ENCODE data around the gene RPS19. TPM values are rescaled to one million over a fixed set of nuclear protein-coding genes. Genes with fewer than 3 reads are reported as not detected.

The RPS19 gene
- total RNA-seq (1,000 to 10,000 TPM; 1,062 to 1,150 TPM), polyA plus RNA-seq (1,000 to 10,000 TPM; 2,268 to 2,335 TPM)
- long read RNA-seq, donor 1, transcript RPS19-206 (6 exons, 2,359 nt), result major isoform, 397 of 445 reads
- long read RNA-seq, donor 1, partial matches to known transcripts, result 37 of 445 reads
- long read RNA-seq, donor 1, other reads (novel, unspliced or antisense), result 11 of 445 reads
- long read RNA-seq, donor 2, transcript RPS19-206 (6 exons, 2,359 nt), result major isoform, 289 of 295 reads
- long read RNA-seq, donor 2, partial matches to known transcripts, result 4 of 295 reads
- long read RNA-seq, donor 2, other reads (novel, unspliced or antisense), result 2 of 295 reads

GRCh38 chr19:41859618-41860418 is at the start of gene RPS19:
Gene RPS19 (plus strand): TSS chr19:41860255. CDS start chr19:41860775, 520 bp downstream.
- Histone ChIP-seq H3K4me3 (ENCODE audit: low read length in 2 of 2) (peak within 1 kb of the TSS; percentile 62 to 75), H3K4me1 (ENCODE audit: control insufficient read depth in 1 of 2, insufficient read depth in 2 of 2, low read length in 2 of 2) (peaks cover 0 to 6% of the 10 kb centered on the region in 2 donors), H3K9me3 (ENCODE audit: control insufficient read depth, low read length) (no peaks in the 10 kb centered on the region), H3K27ac (ENCODE audit: low read depth in 1 of 2, low read length in 2 of 2) (peak within 1 kb of the TSS in 1 of 2 donors; percentile 79), H3K27me3 (ENCODE audit: control insufficient read depth in 1 of 2, insufficient read depth in 2 of 2, low read length in 1 of 2) (no peaks in the 10 kb centered on the region), H3K36me3 (ENCODE audit: control insufficient read depth in 1 of 2, insufficient read depth in 2 of 2, low read length in 1 of 2) (peaks cover 0 to 8% of the 10 kb centered on the region in 2 donors)
- WGBS, 2 donors, result 0% methylated on average over 54 to 76 of the region's 76 CpGs
- peak; percentile 99 for ATAC-seq (ENCODE audit: low FRiP score)
- peak; percentile 98 to 100 for DNase-seq
- intact Hi-C loops (cut with DNase I), result loop anchor here (1.0 to 2.0 kb wide), 3 partner anchors 22 to 99 kb away; partner anchors contain the start of gene RABAC1 (in 1 of the 2)

- WGBS, 2 donors, result 57 to 58% methylated on average over 4 of the region's 4 CpGs
These were observed 49.8 kb upstream of the RPS19 start for GRCh38 chr19:41810301-41810700.

GRCh38 chr19:41811036-41811435 is 49.0 kb upstream of the RPS19 start:
- Histone ChIP-seq H3K4me3 (ENCODE audit: low read length in 2 of 2) (no peak overlapping the region), H3K36me3 (ENCODE audit: control insufficient read depth in 1 of 2, insufficient read depth in 2 of 2, low read length in 1 of 2) (no peaks in the 10 kb centered on the region), H3K27ac (ENCODE audit: low read depth in 1 of 2, low read length in 2 of 2) (no peak overlapping the region), H3K4me1 (ENCODE audit: control insufficient read depth in 1 of 2, insufficient read depth in 2 of 2, low read length in 2 of 2) (no peaks in the 10 kb centered on the region), H3K27me3 (ENCODE audit: control insufficient read depth in 1 of 2, insufficient read depth in 2 of 2, low read length in 1 of 2) (no peaks in the 10 kb centered on the region), H3K9me3 (ENCODE audit: control insufficient read depth, low read length) (no peaks in the 10 kb centered on the region)
- WGBS, 2 donors, result 56 to 66% methylated on average over 3 of the region's 3 CpGs
- ATAC-seq (ENCODE audit: low FRiP score) (peak; percentile 51), DNase-seq (peak; percentile 58 to 66)
- intact Hi-C loops (cut with DNase I), result no loop called here

More at GRCh38 chr19:41810301-41810700, 49.8 kb upstream of the RPS19 start:
- Histone ChIP-seq H3K4me3 (ENCODE audit: low read length in 2 of 2) (no peak overlapping the region), H3K36me3 (ENCODE audit: control insufficient read depth in 1 of 2, insufficient read depth in 2 of 2, low read length in 1 of 2) (no peaks in the 10 kb centered on the region), H3K4me1 (ENCODE audit: control insufficient read depth in 1 of 2, insufficient read depth in 2 of 2, low read length in 2 of 2) (no peaks in the 10 kb centered on the region), H3K27me3 (ENCODE audit: control insufficient read depth in 1 of 2, insufficient read depth in 2 of 2, low read length in 1 of 2) (no peaks in the 10 kb centered on the region), H3K27ac (ENCODE audit: low read depth in 1 of 2, low read length in 2 of 2) (no peak overlapping the region), H3K9me3 (ENCODE audit: control insufficient read depth, low read length) (no peaks in the 10 kb centered on the region)
- DNase-seq (peak in 1 of 2 donors; percentile 51), ATAC-seq (ENCODE audit: low FRiP score) (no peak)
- intact Hi-C loops (cut with DNase I), result no loop called here

- peak in 1 of 2 donors; percentile 51 for DNase-seq
- no peaks in the 10 kb centered on the region for H3K27me3 ChIP-seq (ENCODE audit: control insufficient read depth in 1 of 2, insufficient read depth in 2 of 2, low read length in 1 of 2)
- WGBS, 2 donors, result 65% methylated on average over 3 of the region's 3 CpGs
- no peak for ATAC-seq (ENCODE audit: low FRiP score)
- no peak overlapping the region for H3K4me3 ChIP-seq (ENCODE audit: low read length in 2 of 2)
- H3K4me1 ChIP-seq (ENCODE audit: control insufficient read depth in 1 of 2, insufficient read depth in 2 of 2, low read length in 2 of 2), result no peaks in the 10 kb centered on the region
- H3K36me3 ChIP-seq (ENCODE audit: control insufficient read depth in 1 of 2, insufficient read depth in 2 of 2, low read length in 1 of 2), result no peaks in the 10 kb centered on the region
- intact Hi-C loops (cut with DNase I), result no loop called here
- no peaks in the 10 kb centered on the region for H3K9me3 ChIP-seq (ENCODE audit: control insufficient read depth, low read length)
- H3K27ac ChIP-seq (ENCODE audit: low read depth in 1 of 2, low read length in 2 of 2), result no peak overlapping the region
These were observed 48.1 kb upstream of the RPS19 start for GRCh38 chr19:41811981-41812380.

- Histone ChIP-seq H3K27me3 (ENCODE audit: control insufficient read depth in 1 of 2, insufficient read depth in 2 of 2, low read length in 1 of 2) (no peaks in the 10 kb centered on the region), H3K27ac (ENCODE audit: low read depth in 1 of 2, low read length in 2 of 2) (no peak overlapping the region), H3K4me1 (ENCODE audit: control insufficient read depth in 1 of 2, insufficient read depth in 2 of 2, low read length in 2 of 2) (no peaks in the 10 kb centered on the region), H3K9me3 (ENCODE audit: control insufficient read depth, low read length) (no peaks in the 10 kb centered on the region), H3K36me3 (ENCODE audit: control insufficient read depth in 1 of 2, insufficient read depth in 2 of 2, low read length in 1 of 2) (no peaks in the 10 kb centered on the region), H3K4me3 (ENCODE audit: low read length in 2 of 2) (no peak overlapping the region)
- intact Hi-C loops (cut with DNase I), result no loop called here
- peak in 1 of 2 donors; percentile 40 for DNase-seq
- 49 to 56% methylated on average over 4 of the region's 4 CpGs for WGBS, 2 donors
- no peak for ATAC-seq (ENCODE audit: low FRiP score)
These were observed 46.1 kb upstream of the RPS19 start for GRCh38 chr19:41813911-41814310.

GRCh38 chr19:41815301-41815700 is 44.8 kb upstream of the RPS19 start:
- WGBS, 2 donors, result 61 to 79% methylated on average over 4 of the region's 4 CpGs
- no peaks in the 10 kb centered on the region for H3K4me1 ChIP-seq (ENCODE audit: control insufficient read depth in 1 of 2, insufficient read depth in 2 of 2, low read length in 2 of 2)
- H3K27ac ChIP-seq (ENCODE audit: low read depth in 1 of 2, low read length in 2 of 2), result no peak overlapping the region
- no peaks in the 10 kb centered on the region for H3K27me3 ChIP-seq (ENCODE audit: control insufficient read depth in 1 of 2, insufficient read depth in 2 of 2, low read length in 1 of 2)
- H3K9me3 ChIP-seq (ENCODE audit: control insufficient read depth, low read length), result no peaks in the 10 kb centered on the region
- intact Hi-C loops (cut with DNase I), result no loop called here
- H3K36me3 ChIP-seq (ENCODE audit: control insufficient read depth in 1 of 2, insufficient read depth in 2 of 2, low read length in 1 of 2), result no peaks in the 10 kb centered on the region
- no peak overlapping the region for H3K4me3 ChIP-seq (ENCODE audit: low read length in 2 of 2)
- no peak for ATAC-seq (ENCODE audit: low FRiP score)
- peak in 1 of 2 donors; percentile 9 for DNase-seq

- H3K4me1 ChIP-seq (ENCODE audit: control insufficient read depth in 1 of 2, insufficient read depth in 2 of 2, low read length in 2 of 2), result no peaks in the 10 kb centered on the region
- H3K36me3 ChIP-seq (ENCODE audit: control insufficient read depth in 1 of 2, insufficient read depth in 2 of 2, low read length in 1 of 2), result no peaks in the 10 kb centered on the region
- intact Hi-C loops (cut with DNase I), result no loop called here
- DNase-seq, result no peak
- H3K9me3 ChIP-seq (ENCODE audit: control insufficient read depth, low read length), result no peaks in the 10 kb centered on the region
- no peak for ATAC-seq (ENCODE audit: low FRiP score)
- 40 to 46% methylated on average over 2 of the region's 2 CpGs for WGBS, 2 donors
- no peak overlapping the region for H3K4me3 ChIP-seq (ENCODE audit: low read length in 2 of 2)
- no peak overlapping the region for H3K27ac ChIP-seq (ENCODE audit: low read depth in 1 of 2, low read length in 2 of 2)
- no peaks in the 10 kb centered on the region for H3K27me3 ChIP-seq (ENCODE audit: control insufficient read depth in 1 of 2, insufficient read depth in 2 of 2, low read length in 1 of 2)
These were observed 43.3 kb upstream of the RPS19 start for GRCh38 chr19:41816761-41817160.

GRCh38 chr19:41821003-41821735 is 38.9 kb upstream of the RPS19 start:
- peak; percentile 46 for ATAC-seq (ENCODE audit: low FRiP score)
- no peaks in the 10 kb centered on the region for H3K4me1 ChIP-seq (ENCODE audit: control insufficient read depth in 1 of 2, insufficient read depth in 2 of 2, low read length in 2 of 2)
- intact Hi-C loops (cut with DNase I), result no loop called here

More at GRCh38 chr19:41821003-41821735, 38.9 kb upstream of the RPS19 start:
- Histone ChIP-seq H3K9me3 (ENCODE audit: control insufficient read depth, low read length) (no peaks in the 10 kb centered on the region), H3K36me3 (ENCODE audit: control insufficient read depth in 1 of 2, insufficient read depth in 2 of 2, low read length in 1 of 2) (no peaks in the 10 kb centered on the region), H3K27ac (ENCODE audit: low read depth in 1 of 2, low read length in 2 of 2) (no peak overlapping the region), H3K4me3 (ENCODE audit: low read length in 2 of 2) (no peak overlapping the region), H3K27me3 (ENCODE audit: control insufficient read depth in 1 of 2, insufficient read depth in 2 of 2, low read length in 1 of 2) (no peaks in the 10 kb centered on the region)
- WGBS, 2 donors, result 30 to 31% methylated on average over 12 of the region's 12 CpGs
- peak in 1 of 2 donors; percentile 9 for DNase-seq
